RKO (cell line): ENCODE results near the gene ZBTB43.

ENCODE experiments used
- DNase-seq: peaks from one replicate; pipeline ENCODE4 v3.0.0-alpha.2; 2016; ENCODE audit warnings: low spot score

Gene ZBTB43

GRCh38 chr9:126829035-126829434 is 24.2 kb downstream of the ZBTB43 start:
- no peak for DNase-seq

GRCh38 chr9:126830827-126831226 is 26.0 kb downstream of the ZBTB43 start:
- no peak for DNase-seq

- no peak for DNase-seq
These were observed 27.6 kb downstream of the ZBTB43 start for GRCh38 chr9:126832440-126832839.

- no peak for DNase-seq
These were observed 28.2 kb downstream of the ZBTB43 start for GRCh38 chr9:126833020-126833419.

GRCh38 chr9:126833710-126834345 is 29.0 kb downstream of the ZBTB43 start:
- DNase-seq, result no peak

GRCh38 chr9:126834672-126835071 is 29.8 kb downstream of the ZBTB43 start:
- DNase-seq, result no peak

- DNase-seq, result no peak
These were observed 31.4 kb downstream of the ZBTB43 start for GRCh38 chr9:126836216-126836615.

GRCh38 chr9:126838055-126838811 is 33.4 kb downstream of the ZBTB43 start:
- DNase-seq, result no peak

- DNase-seq, result no peak
These were observed 34.1 kb downstream of the ZBTB43 start for GRCh38 chr9:126838895-126839294.

- no peak for DNase-seq
These were observed 34.5 kb downstream of the ZBTB43 start for GRCh38 chr9:126839301-126839700.

- DNase-seq, result no peak
These were observed 37.5 kb downstream of the ZBTB43 start for GRCh38 chr9:126842220-126842842.

- no peak for DNase-seq
These were observed 38.3 kb downstream of the ZBTB43 start for GRCh38 chr9:126842977-126843799.

GRCh38 chr9:126844085-126844484 is 39.2 kb downstream of the ZBTB43 start:
- DNase-seq, result peak; percentile 67

GRCh38 chr9:126847051-126847450 is 42.2 kb downstream of the ZBTB43 start:
- DNase-seq, result no peak

GRCh38 chr9:126849591-126850225 is 44.9 kb downstream of the ZBTB43 start:
- DNase-seq, result no peak

GRCh38 chr9:126851286-126851880 is 46.5 kb downstream of the ZBTB43 start:
- DNase-seq, result no peak

GRCh38 chr9:126852086-126852688 is 47.3 kb downstream of the ZBTB43 start:
- DNase-seq, result no peak

- DNase-seq, result peak; percentile 53
These were observed 48.8 kb downstream of the ZBTB43 start for GRCh38 chr9:126853667-126854066.

GRCh38 chr9:126854734-126855133 is 49.9 kb downstream of the ZBTB43 start:
- no peak for DNase-seq

GRCh38 chr9:126856326-126856877 is 51.6 kb downstream of the ZBTB43 start:
- DNase-seq, result no peak
